ENCODE measurements around the gene RAB18. TPM values are rescaled to one million over a fixed set of nuclear protein-coding genes. Genes with fewer than 3 reads are reported as not detected.

The RAB18 gene
- total and polyA plus RNA-seq, 2 experiments from 2014 or later: 35.5 to 77.2 TPM

- H3K4me2 ChIP-seq: no peak overlapping the region
- H3K27ac ChIP-seq (ENCODE audit: low read depth): no peak overlapping the region
- Mint-ChIP-seq H3K4me1 (peaks cover 14% of the 10 kb centered on the region; the same call in 2 of the 3 replicates), H3K4me3 (no peak overlapping the region), H3K27me3 (ENCODE audit: insufficient read depth, low read depth, poor library complexity) (no peaks in the 10 kb centered on the region), H3K27ac (no peak overlapping the region), H3K9me3 (no peaks in the 10 kb centered on the region), H3K36me3 (ENCODE audit: low read depth) (no peaks in the 10 kb centered on the region)
- DNase-seq (ENCODE audit: low spot score) (peak; percentile 89), ATAC-seq (peak; percentile 71)
- H3K4me3 ChIP-seq: no peak overlapping the region
- H3K27me3 ChIP-seq (ENCODE audit: insufficient read depth): no peaks in the 10 kb centered on the region
- H3K4me1 ChIP-seq (ENCODE audit: insufficient read depth): peaks cover 10% of the 10 kb centered on the region; the same call in 1 of the 2 replicates
- H3K9me2 ChIP-seq (ENCODE audit: insufficient read depth): no peaks in the 10 kb centered on the region
- TF ChIP-seq CTCF (conservative IDR thresholded peaks at IDR 0.05; ENCODE audit: low read depth in 2 of 2) (peak; percentile 92 to 93), STAT1 (IDR thresholded peaks at IDR 0.05; ENCODE audit: unreplicated experiment) (no peak)
- no peak overlapping the region for H2AFZ ChIP-seq
- H3K79me2 ChIP-seq (replicated peaks; ENCODE audit: insufficient read depth): no peaks in the 10 kb centered on the region
- no peaks in the 10 kb centered on the region for H4K20me1 ChIP-seq (replicated peaks; ENCODE audit: insufficient read depth)
- H3K36me3 ChIP-seq (ENCODE audit: insufficient read depth): no peaks in the 10 kb centered on the region
- no peaks in the 10 kb centered on the region for H3F3A ChIP-seq (replicated peaks; ENCODE audit: low read depth)
Observed at GRCh38 chr10:27558612-27559020, 54.5 kb downstream of the RAB18 start.

GRCh38 chr10:27561334-27561733 is 57.2 kb downstream of the RAB18 start:
- H3K79me2 ChIP-seq (replicated peaks; ENCODE audit: insufficient read depth): no peaks in the 10 kb centered on the region
- Mint-ChIP-seq H3K9me3 (no peaks in the 10 kb centered on the region), H3K4me3 (no peak overlapping the region), H3K4me1 (peaks cover 14% of the 10 kb centered on the region; the same call in 2 of the 3 replicates), H3K27me3 (ENCODE audit: insufficient read depth, low read depth, poor library complexity) (peaks cover 2% of the 10 kb centered on the region), H3K27ac (no peak overlapping the region), H3K36me3 (ENCODE audit: low read depth) (no peaks in the 10 kb centered on the region)
- no peaks in the 10 kb centered on the region for H3F3A ChIP-seq (replicated peaks; ENCODE audit: low read depth)
- no peak overlapping the region for H3K4me3 ChIP-seq
- H3K36me3 ChIP-seq (ENCODE audit: insufficient read depth): no peaks in the 10 kb centered on the region
- H3K27me3 ChIP-seq (ENCODE audit: insufficient read depth): no peaks in the 10 kb centered on the region
- H3K27ac ChIP-seq (ENCODE audit: low read depth): no peak overlapping the region
- no peaks in the 10 kb centered on the region for H4K20me1 ChIP-seq (replicated peaks; ENCODE audit: insufficient read depth)
- no peak for DNase-seq (ENCODE audit: low spot score)
- H3K4me2 ChIP-seq: peak overlapping the region; percentile 21; the same call in 1 of the 2 replicates
- no peaks in the 10 kb centered on the region for H3K9me2 ChIP-seq (ENCODE audit: insufficient read depth)
- ATAC-seq: no peak
- peaks cover 10% of the 10 kb centered on the region; the same call in 1 of the 2 replicates for H3K4me1 ChIP-seq (ENCODE audit: insufficient read depth)
- no peak overlapping the region for H2AFZ ChIP-seq
- TF ChIP-seq ETS1 (IDR thresholded peaks at IDR 0.05) (no peak), CREB1 (CRISPR knock-in tag; IDR thresholded peaks at IDR 0.05; ENCODE audit: low read depth) (no peak), EZH2 (IDR thresholded peaks at IDR 0.05; ENCODE audit: low read depth, unreplicated experiment) (no peak), JUNB (IDR thresholded peaks at IDR 0.05; ENCODE audit: unreplicated experiment) (no peak), NANOG (IDR thresholded peaks at IDR 0.05; ENCODE audit: borderline replicate concordance) (no peak), ZNF114 (CRISPR knock-in tag; IDR thresholded peaks at IDR 0.05) (no peak), REST (IDR thresholded peaks at IDR 0.05; ENCODE audit: unreplicated experiment) (no peak), ZNF331 (CRISPR knock-in tag; IDR thresholded peaks at IDR 0.05; ENCODE audit: low read depth) (no peak), CTCF (conservative IDR thresholded peaks at IDR 0.05; ENCODE audit: low read depth in 2 of 2) (no peak)
